B cell (primary cell): Measurements from ENCODE around the gene PALD1. TPM values are rescaled to one million over a fixed set of nuclear protein-coding genes. Genes with fewer than 3 reads are reported as not detected.

ENCODE experiments used
- ATAC-seq: fragments of 200-7000 bp; cut with Tn5 transposase; one replicate; pipeline ENCODE4 v1.10.0; 2021; ENCODE audit warnings: low read depth, mild to moderate bottlenecking, moderate number of reproducible peaks, moderate library complexity
- CTCF ChIA-PET: fragments of 350-600 bp; sonication (Branson Sonifier 250); formaldehyde crosslinking; loops from one replicate; lab custom pipeline; 2021; ENCODE audit warnings: antibody characterized with exemption, inconsistent platforms; lab: Charles Lee
- POLR2A ChIA-PET: fragments of 350-600 bp; sonication (Branson Sonifier 250); formaldehyde crosslinking; loops from one replicate; lab custom pipeline; 2021; ENCODE audit warnings: antibody characterized with exemption; lab: Charles Lee
- DNase-seq: peaks from one replicate; pipeline ENCODE4 v3.0.0; 2013
- H2AFZ ChIP-seq: 2 replicates; pipeline ENCODE4 v1.6.1; 2012; ENCODE audit warnings: mild to moderate bottlenecking, low read depth, low read length; ENCODE audit not compliant: insufficient read depth, poor library complexity, severe bottlenecking
- H3K27ac ChIP-seq, 2 donors: 1 replicate in 1 of 2; 2 replicates in 1 of 2; pipeline ENCODE4 v1.5.1; 2012 to 2013; ENCODE audit warnings: low read length in 2 of 2, mild to moderate bottlenecking in 2 of 2, moderate library complexity in 1 of 2
- H3K27me3 ChIP-seq, 4 experiments: fragments of 200-600 bp in 1 of 4; sonication (generic) in 1 of 4; replicated peaks in 1 of 4; 1 replicate in 2 of 4; 2 replicates in 2 of 4; pipeline versions ENCODE4 v1.6.1 to v1.7.0; 2013 to 2016; ENCODE audit warnings: low read length in 3 of 4, mild to moderate bottlenecking in 2 of 4, mixed read lengths in 1 of 4, moderate library complexity in 1 of 4; ENCODE audit not compliant: insufficient read depth in 4 of 4, control insufficient read depth in 3 of 4; ENCODE audit errors: control extremely low read depth in 1 of 4
- H3K36me3 ChIP-seq, 2 experiments: replicated peaks in 1 of 2; 1 replicate in 1 of 2; 2 replicates in 1 of 2; pipeline versions ENCODE4 v1.6.1 to v1.7.1; 2013; ENCODE audit warnings: low read length in 1 of 2; ENCODE audit not compliant: insufficient read depth in 2 of 2, control insufficient read depth in 1 of 2; ENCODE audit errors: control extremely low read depth in 1 of 2, extremely low read depth in 1 of 2
- H3K4me1 ChIP-seq, 2 donors: fragments of 200-600 bp in 1 of 2; sonication (generic) in 1 of 2; 1 replicate in 1 of 2; 2 replicates in 1 of 2; pipeline versions ENCODE4 v1.5.1 to v1.6.1; 2013 to 2017; ENCODE audit warnings: low read length in 2 of 2; ENCODE audit not compliant: control insufficient read depth in 2 of 2, insufficient read depth in 2 of 2
- H3K4me2 ChIP-seq: replicated peaks from 2 replicates; pipeline ENCODE3; 2012; ENCODE audit warnings: mild to moderate bottlenecking, low read depth, low read length; ENCODE audit not compliant: poor library complexity, severe bottlenecking
- H3K4me3 ChIP-seq, 5 experiments: fragments of 200-600 bp in 1 of 5; sonication (generic) in 1 of 5; 1 replicate in 3 of 5; 2 replicates in 2 of 5; pipeline versions ENCODE4 v1.5.1 to v1.7.0; 2011 to 2016; ENCODE audit warnings: low read length in 4 of 5, mild to moderate bottlenecking in 4 of 5, low read depth in 2 of 5, control low read depth in 1 of 5, moderate library complexity in 1 of 5; ENCODE audit not compliant: insufficient read depth in 1 of 5; ENCODE audit errors: control extremely low read depth in 1 of 5, extremely low read depth in 1 of 5
- H3K79me2 ChIP-seq: fragments of 200-600 bp; sonication (generic); one replicate; pipeline ENCODE4 v1.6.0; 2016; ENCODE audit warnings: low read length; ENCODE audit not compliant: control insufficient read depth, insufficient read depth
- H3K9ac ChIP-seq: fragments of 200-600 bp; sonication (generic); 2 replicates; pipeline ENCODE4 v1.6.1; 2017; ENCODE audit warnings: mild to moderate bottlenecking, low read length, moderate library complexity
- H3K9me3 ChIP-seq, 3 donors: one replicate each; pipeline versions ENCODE4 v1.6.1 to v1.7.1; 2013; ENCODE audit warnings: low read length in 2 of 3; ENCODE audit not compliant: control insufficient read depth in 2 of 3, insufficient read depth in 1 of 3; ENCODE audit errors: control extremely low read depth in 1 of 3
- H4K20me1 ChIP-seq: 2 replicates; pipeline ENCODE4 v1.6.0; 2012; ENCODE audit warnings: mild to moderate bottlenecking, low read length; ENCODE audit not compliant: insufficient read depth, control insufficient read depth, poor library complexity, severe bottlenecking
- H3K27ac Mint-ChIP-seq: one replicate; pipeline ENCODE4 v1.8.0; 2021; ENCODE audit warnings: mixed read lengths
- H3K27me3 Mint-ChIP-seq: one replicate; pipeline ENCODE4 v1.8.0; 2021; ENCODE audit warnings: mixed read lengths
- H3K4me1 Mint-ChIP-seq: one replicate; pipeline ENCODE4 v1.8.0; 2021; ENCODE audit warnings: mixed read lengths
- H3K4me3 Mint-ChIP-seq: one replicate; pipeline ENCODE4 v1.8.0; 2021; ENCODE audit warnings: mixed read lengths
- H3K9me3 Mint-ChIP-seq: one replicate; pipeline ENCODE4 v1.8.0; 2022; ENCODE audit warnings: mixed read lengths; ENCODE audit not compliant: insufficient read depth
- EZH2 ChIP-seq: IDR thresholded peaks from 2 replicates; pipeline ENCODE4 v1.6.1; 2012; ENCODE audit warnings: borderline replicate concordance, low read depth, mild to moderate bottlenecking, moderate library complexity, low read length; ENCODE audit not compliant: insufficient read depth, poor library complexity, severe bottlenecking
- WGBS: methylation state at CpG from one replicate; pipeline ENCODE4 v1.1.5; 2013; ENCODE audit warnings: missing lambda C conversion rate; ENCODE audit not compliant: insufficient coverage; 5-methylcytosine and 5-hydroxymethylcytosine counted together
- intact Hi-C: fragments of 100-400 bp; cut with micrococcal nuclease; formaldehyde crosslinking; loops from one replicate; pipeline ENCODE4 v1.10.0; 2022
- polyA plus RNA-seq: library from polyadenylated mRNA; depleted of rRNA; stranded (reverse); fragments of >200 nt; gene quantifications from 2 replicates; pipeline ENCODE4 v1.2.3, GENCODE V29; 2012
- total RNA-seq, 2 donors: library from RNA; stranded (reverse); fragments of 120-200 nt in 1 of 2; gene quantifications; 1 replicate in 1 of 2; 2 replicates in 1 of 2; pipeline versions ENCODE4 v1.2.3 to v1.2.4, GENCODE V29; 2013 to 2022
- TF ChIP-seq, protein P1 (sequence below): fragments of 200-600 bp; IDR thresholded peaks from one replicate; pipeline ENCODE4 v1.8.0; 2022; ENCODE audit warnings: antibody characterized with exemption, mild to moderate bottlenecking

PALD1 gene
- total and polyA plus RNA-seq, 2 donors (not counting 1 experiment from before 2014, with no cell fraction given), result 2.2 to 2.8 TPM

GRCh38 chr10:70442332-70442988, 36.1 kb upstream of the PALD1 start:
- Histone ChIP-seq H3K79me2 (no peaks in the 10 kb centered on the region), H3K4me3 (no peak overlapping the region), H2AFZ (no peak overlapping the region), H3K27ac (no peak overlapping the region), H3K4me1 (peaks cover 17 to 20% of the 10 kb centered on the region in 2 donors), H3K36me3 (no peaks in the 10 kb centered on the region), H3K9me3 (peaks cover 0 to 7% (median 0%) of the 10 kb centered on the region in 3 donors), H3K9ac (no peak overlapping the region), H3K4me2 (no peak overlapping the region), H4K20me1 (no peaks in the 10 kb centered on the region), H3K27me3 (peaks cover 0 to 44% (median 14%) of the 10 kb centered on the region in 4 experiments)
- 91% methylated on average over 6 of the region's 6 CpGs for WGBS
- peaks cover 32% of the 10 kb centered on the region for H3K27me3 Mint-ChIP-seq
- no peak for ATAC-seq
- no peak for DNase-seq
- POLR2A ChIA-PET, result no interaction called here
- intact Hi-C loops, result no loop called here
- TF ChIP-seq, protein P1, sequence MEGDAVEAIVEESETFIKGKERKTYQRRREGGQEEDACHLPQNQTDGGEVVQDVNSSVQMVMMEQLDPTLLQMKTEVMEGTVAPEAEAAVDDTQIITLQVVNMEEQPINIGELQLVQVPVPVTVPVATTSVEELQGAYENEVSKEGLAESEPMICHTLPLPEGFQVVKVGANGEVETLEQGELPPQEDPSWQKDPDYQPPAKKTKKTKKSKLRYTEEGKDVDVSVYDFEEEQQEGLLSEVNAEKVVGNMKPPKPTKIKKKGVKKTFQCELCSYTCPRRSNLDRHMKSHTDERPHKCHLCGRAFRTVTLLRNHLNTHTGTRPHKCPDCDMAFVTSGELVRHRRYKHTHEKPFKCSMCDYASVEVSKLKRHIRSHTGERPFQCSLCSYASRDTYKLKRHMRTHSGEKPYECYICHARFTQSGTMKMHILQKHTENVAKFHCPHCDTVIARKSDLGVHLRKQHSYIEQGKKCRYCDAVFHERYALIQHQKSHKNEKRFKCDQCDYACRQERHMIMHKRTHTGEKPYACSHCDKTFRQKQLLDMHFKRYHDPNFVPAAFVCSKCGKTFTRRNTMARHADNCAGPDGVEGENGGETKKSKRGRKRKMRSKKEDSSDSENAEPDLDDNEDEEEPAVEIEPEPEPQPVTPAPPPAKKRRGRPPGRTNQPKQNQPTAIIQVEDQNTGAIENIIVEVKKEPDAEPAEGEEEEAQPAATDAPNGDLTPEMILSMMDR, result no peak
- TF ChIP-seq EZH2, result no peak
- CTCF ChIA-PET, result interaction anchor here (1.0 kb wide), 1 partner anchor 19 kb away, joined by 3 read pairs; no protein-coding TSS in a partner anchor
- peaks cover 13% of the 10 kb centered on the region for H3K4me1 Mint-ChIP-seq
- H3K4me3 Mint-ChIP-seq, result peak overlapping the region; percentile 17
- H3K27ac Mint-ChIP-seq, result no peak overlapping the region
- no peaks in the 10 kb centered on the region for H3K9me3 Mint-ChIP-seq

- Histone ChIP-seq H3K36me3 (no peaks in the 10 kb centered on the region), H3K9ac (no peak overlapping the region), H3K27me3 (peaks cover 0 to 36% (median 11%) of the 10 kb centered on the region in 4 experiments), H3K4me1 (peaks cover 17 to 20% of the 10 kb centered on the region in 2 donors), H2AFZ (no peak overlapping the region), H3K27ac (no peak overlapping the region), H3K9me3 (peaks cover 0 to 7% (median 0%) of the 10 kb centered on the region in 3 donors), H3K79me2 (no peaks in the 10 kb centered on the region), H4K20me1 (no peaks in the 10 kb centered on the region), H3K4me3 (no peak overlapping the region), H3K4me2 (no peak overlapping the region)
- ChIA-PET POLR2A (no interaction called here), CTCF (interaction anchor here (1.6 kb wide), 2 partner anchors 17 to 80 kb away, joined by 4 to 5 read pairs; no protein-coding TSS in a partner anchor)
- Mint-ChIP-seq H3K9me3 (no peaks in the 10 kb centered on the region), H3K4me3 (no peak overlapping the region), H3K4me1 (peaks cover 11% of the 10 kb centered on the region), H3K27me3 (peaks cover 24% of the 10 kb centered on the region), H3K27ac (no peak overlapping the region)
- no peak for TF ChIP-seq EZH2
- TF ChIP-seq, protein P1, result no peak
- WGBS, result 100% methylated on average over 1 of the region's 4 CpGs
- intact Hi-C loops, result no loop called here
- DNase-seq (no peak), ATAC-seq (no peak)
These were observed 33.8 kb upstream of the PALD1 start for GRCh38 chr10:70444744-70445143.
